HG02943 (cell line): ENCODE data around the gene SNX15.
"Not testable (repeated sequence)": the region's sequence is repeated elsewhere in the genome, so short reads cannot be mapped to it uniquely, and the experiment has no call there.

ENCODE experiments used
- ATAC-seq: cut with Tn5 transposase; IDR thresholded peaks from one replicate; pipeline ENCODE4 v1.9.1; 2021; ENCODE audit warnings: mild to moderate bottlenecking, low read depth, moderate library complexity; ENCODE audit not compliant: unreplicated experiment

SNX15 gene

GRCh38 chr11:65014726-65015227 lies 12.5 kb upstream of the SNX15 start:
- ATAC-seq: no peak

GRCh38 chr11:65016705-65017104 lies 10.5 kb upstream of the SNX15 start:
- no peak for ATAC-seq

GRCh38 chr11:65017937-65018336 lies 9.3 kb upstream of the SNX15 start:
- no peak for ATAC-seq

GRCh38 chr11:65019824-65020223 lies 7.4 kb upstream of the SNX15 start:
- no peak for ATAC-seq

- ATAC-seq: no peak
Measured at GRCh38 chr11:65021003-65021402, 6.2 kb upstream of the SNX15 start.

GRCh38 chr11:65021509-65021908 lies 5.7 kb upstream of the SNX15 start:
- no peak for ATAC-seq

- not testable (repeated sequence) for ATAC-seq
Measured at GRCh38 chr11:65023502-65023901, 3.7 kb upstream of the SNX15 start.

GRCh38 chr11:65026810-65027209 lies 429 bp upstream of the SNX15 start:
- no peak for ATAC-seq

- no peak for ATAC-seq
Measured at GRCh38 chr11:65032216-65032615, 5.0 kb downstream of the SNX15 start.

GRCh38 chr11:65034423-65034822 lies 7.2 kb downstream of the SNX15 start:
- no peak for ATAC-seq

- no peak for ATAC-seq
Measured at GRCh38 chr11:65035579-65035978, 8.3 kb downstream of the SNX15 start.

GRCh38 chr11:65036931-65037330 lies 9.7 kb downstream of the SNX15 start:
- ATAC-seq: no peak

GRCh38 chr11:65040520-65040846 lies 13.2 kb downstream of the SNX15 start:
- no peak for ATAC-seq

- peak; percentile 81 for ATAC-seq
Measured at GRCh38 chr11:65040847-65041622, 13.8 kb downstream of the SNX15 start, which contains the start of gene SAC3D1. TSS of gene SAC3D1 (plus strand) at chr11:65041210. CDS start at chr11:65041293, 83 bp downstream.

GRCh38 chr11:65042891-65043290 lies 15.7 kb downstream of the SNX15 start:
- ATAC-seq: no peak

GRCh38 chr11:65043881-65044501 lies 16.8 kb downstream of the SNX15 start:
- no peak for ATAC-seq

- ATAC-seq: no peak
Measured at GRCh38 chr11:65045061-65045460, 17.8 kb downstream of the SNX15 start.

- no peak for ATAC-seq
Measured at GRCh38 chr11:65045728-65046127, 18.5 kb downstream of the SNX15 start.

- no peak for ATAC-seq
Measured at GRCh38 chr11:65047581-65048422, 20.6 kb downstream of the SNX15 start.

GRCh38 chr11:65051398-65051858 lies 24.2 kb downstream of the SNX15 start:
- no peak for ATAC-seq
